GM21381 (cell line): ENCODE data around the gene ZCCHC7.
A peak's percentile ranks its signal among the peaks of the same experiment; 100 is the strongest.
"Not testable (repeated sequence)": the region's sequence is repeated elsewhere in the genome, so short reads cannot be mapped to it uniquely, and the experiment has no call there.

Source experiments
- ATAC-seq: cut with Tn5 transposase; IDR thresholded peaks from one replicate; pipeline ENCODE4 v1.9.1; 2021; ENCODE audit warnings: mild to moderate bottlenecking, moderate library complexity; ENCODE audit not compliant: unreplicated experiment

The ZCCHC7 gene

GRCh38 chr9:37119360-37119759 lies 1.0 kb upstream of the ZCCHC7 start:
- ATAC-seq: no peak

GRCh38 chr9:37120843-37121335 lies 515 bp downstream of the ZCCHC7 start:
- peak; percentile 25 for ATAC-seq

- ATAC-seq: no peak
Observed at GRCh38 chr9:37121881-37122280, 1.5 kb downstream of the ZCCHC7 start.

- ATAC-seq: no peak
Observed at GRCh38 chr9:37126214-37126788, 5.9 kb downstream of the ZCCHC7 start.

GRCh38 chr9:37127018-37127417 lies 6.6 kb downstream of the ZCCHC7 start:
- no peak for ATAC-seq

GRCh38 chr9:37128051-37128450 lies 7.7 kb downstream of the ZCCHC7 start:
- ATAC-seq: no peak

GRCh38 chr9:37134166-37134565 lies 13.8 kb downstream of the ZCCHC7 start:
- no peak for ATAC-seq

- ATAC-seq: no peak
Observed at GRCh38 chr9:37141015-37141414, 20.6 kb downstream of the ZCCHC7 start.

- no peak for ATAC-seq
Observed at GRCh38 chr9:37144762-37145161, 24.4 kb downstream of the ZCCHC7 start.

- no peak for ATAC-seq
Observed at GRCh38 chr9:37146410-37146809, 26.0 kb downstream of the ZCCHC7 start.

GRCh38 chr9:37148181-37148580 lies 27.8 kb downstream of the ZCCHC7 start:
- ATAC-seq: no peak

- no peak for ATAC-seq
Observed at GRCh38 chr9:37149666-37150308, 29.4 kb downstream of the ZCCHC7 start.

GRCh38 chr9:37150415-37150814 lies 30.0 kb downstream of the ZCCHC7 start:
- ATAC-seq: no peak

GRCh38 chr9:37151812-37152211 lies 31.4 kb downstream of the ZCCHC7 start:
- no peak for ATAC-seq

GRCh38 chr9:37152365-37152764 lies 32.0 kb downstream of the ZCCHC7 start:
- ATAC-seq: no peak

GRCh38 chr9:37155601-37156000 lies 35.2 kb downstream of the ZCCHC7 start:
- ATAC-seq: no peak

GRCh38 chr9:37156205-37156604 lies 35.8 kb downstream of the ZCCHC7 start:
- no peak for ATAC-seq

- ATAC-seq: no peak
Observed at GRCh38 chr9:37156781-37157356, 36.5 kb downstream of the ZCCHC7 start.

GRCh38 chr9:37157726-37158377 lies 37.5 kb downstream of the ZCCHC7 start:
- ATAC-seq: no peak

- ATAC-seq: no peak
Observed at GRCh38 chr9:37163299-37163698, 42.9 kb downstream of the ZCCHC7 start.

GRCh38 chr9:37164335-37164734 lies 44.0 kb downstream of the ZCCHC7 start:
- ATAC-seq: not testable (repeated sequence)

GRCh38 chr9:37165644-37166043 lies 45.3 kb downstream of the ZCCHC7 start:
- no peak for ATAC-seq
